Kidney (tissue), 14 donors: ENCODE data around the gene ADAT3. TPM values are rescaled to one million over a fixed set of nuclear protein-coding genes. Genes with fewer than 3 reads are reported as not detected.

ENCODE experiments used
- DNase-seq, 5 donors: peaks; one replicate each; pipeline ENCODE4 v3.0.0-alpha.2; 2013 to 2020
- FAIRE-seq: peaks from 2 replicates; lab custom pipeline; 2012; peaks lifted over from hg19 to GRCh38; lab: Jason Lieb, UNC
- H3K27ac ChIP-seq, 2 donors: one replicate each; pipeline ENCODE4 v1.7.0; 2013; ENCODE audit warnings: low read depth in 2 of 2, low read length in 2 of 2, inconsistent platforms in 1 of 2
- H3K27me3 ChIP-seq: one replicate; pipeline ENCODE4 v1.7.1; 2013; ENCODE audit warnings: low read length, inconsistent platforms; ENCODE audit not compliant: control insufficient read depth, insufficient read depth
- H3K36me3 ChIP-seq, 3 donors: one replicate each; pipeline versions ENCODE4 v1.7.0 to v1.7.1; 2013; ENCODE audit warnings: low read length in 3 of 3, control low read depth in 1 of 3, inconsistent platforms in 1 of 3; ENCODE audit not compliant: insufficient read depth in 3 of 3, control insufficient read depth in 2 of 3
- H3K4me1 ChIP-seq, 3 donors: one replicate each; pipeline versions ENCODE4 v1.7.0 to v1.7.1; 2013; ENCODE audit warnings: low read length in 3 of 3, inconsistent platforms in 1 of 3, low read depth in 1 of 3; ENCODE audit not compliant: control insufficient read depth in 2 of 3, insufficient read depth in 2 of 3
- H3K4me3 ChIP-seq, 3 donors: one replicate each; pipeline versions ENCODE4 v1.7.0 to v1.8.1; 2013; ENCODE audit warnings: low read length in 3 of 3, control low read depth in 1 of 3, inconsistent platforms in 1 of 3
- H3K9ac ChIP-seq, 3 donors: one replicate each; pipeline versions ENCODE4 v1.7.0 to v1.7.1; 2013; ENCODE audit warnings: low read length in 3 of 3, control low read depth in 1 of 3, inconsistent platforms in 1 of 3
- H3K9me3 ChIP-seq, 3 donors: one replicate each; pipeline versions ENCODE4 v1.7.0 to v1.7.1; 2013; ENCODE audit warnings: low read length in 3 of 3, control low read depth in 1 of 3, inconsistent platforms in 1 of 3; ENCODE audit not compliant: control insufficient read depth in 2 of 3, insufficient read depth in 1 of 3
- intact Hi-C: fragments of 100-400 bp; cut with DNase I; formaldehyde crosslinking; loops from one replicate; pipeline ENCODE4 v1.11.1; 2022
- polyA plus RNA-seq: library from polyadenylated mRNA; stranded (reverse); fragments of 350-450 nt; fragmentation: Illumina TruSeq; extraction: RNeasy Lipid Tissue Mini Kit (QIAGEN cat#74804); gene quantifications from one replicate; pipeline ENCODE4 v1.2.3, GENCODE V29; 2014; ENCODE audit warnings: low read depth, low replicate concordance; ENCODE audit not compliant: insufficient read depth
- total RNA-seq: library from RNA; stranded (reverse); fragmentation: NEBNext Ultra II Directional; extraction: Animal tissue kit (Norgen Biotek cat#: 25700); gene quantifications from one replicate; pipeline ENCODE4 v1.2.1, GENCODE V29; 2021
- TF ChIP-seq, protein P1 (sequence below): IDR thresholded peaks from 3 replicates; pipeline ENCODE4 v1.5.1; 2012; ENCODE audit warnings: mild to moderate bottlenecking, moderate library complexity, borderline replicate concordance; ENCODE audit not compliant: insufficient read depth; ENCODE audit errors: extremely low read depth
- donor health status: control.
- donor health status: control.
- donor health status: control.
- donor health status: control.
- donor health status: control.
- donor health status: DM: yes; HTN: yes; CAD: no.
- donor health status: Normal renal cell carcinoma (clear cell type).

ADAT3 gene
- total and polyA plus RNA-seq, 2 donors from 2014 or later, result 6.1 to 10.3 TPM

DNA sequence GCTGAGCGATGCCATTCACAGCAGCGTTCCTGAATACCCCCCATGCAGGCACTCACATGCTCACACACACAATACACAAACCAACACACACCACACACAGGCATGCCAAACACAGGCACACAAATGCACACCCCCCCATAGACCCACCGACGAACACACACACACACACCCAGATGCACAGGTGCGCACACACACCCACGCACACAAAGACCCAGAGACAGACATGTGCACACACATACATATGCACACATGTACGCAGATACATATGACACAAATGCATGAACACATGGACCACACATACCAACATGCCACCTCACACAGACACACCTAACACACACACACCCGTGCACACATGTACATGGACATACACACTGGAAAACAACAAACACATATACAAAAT lies 28.7 kb downstream of the ADAT3 start:
- no peak for DNase-seq
- intact Hi-C loops, result no loop called here
- Histone ChIP-seq H3K27ac (no peak overlapping the region), H3K9ac (no peak overlapping the region), H3K9me3 (no peaks in the 10 kb centered on the region), H3K4me1 (peaks cover 0 to 7% (median 6%) of the 10 kb centered on the region in 3 donors), H3K4me3 (no peak overlapping the region), H3K36me3 (no peaks in the 10 kb centered on the region), H3K27me3 (no peaks in the 10 kb centered on the region)
- FAIRE-seq, result no peak
- TF ChIP-seq, protein P1, sequence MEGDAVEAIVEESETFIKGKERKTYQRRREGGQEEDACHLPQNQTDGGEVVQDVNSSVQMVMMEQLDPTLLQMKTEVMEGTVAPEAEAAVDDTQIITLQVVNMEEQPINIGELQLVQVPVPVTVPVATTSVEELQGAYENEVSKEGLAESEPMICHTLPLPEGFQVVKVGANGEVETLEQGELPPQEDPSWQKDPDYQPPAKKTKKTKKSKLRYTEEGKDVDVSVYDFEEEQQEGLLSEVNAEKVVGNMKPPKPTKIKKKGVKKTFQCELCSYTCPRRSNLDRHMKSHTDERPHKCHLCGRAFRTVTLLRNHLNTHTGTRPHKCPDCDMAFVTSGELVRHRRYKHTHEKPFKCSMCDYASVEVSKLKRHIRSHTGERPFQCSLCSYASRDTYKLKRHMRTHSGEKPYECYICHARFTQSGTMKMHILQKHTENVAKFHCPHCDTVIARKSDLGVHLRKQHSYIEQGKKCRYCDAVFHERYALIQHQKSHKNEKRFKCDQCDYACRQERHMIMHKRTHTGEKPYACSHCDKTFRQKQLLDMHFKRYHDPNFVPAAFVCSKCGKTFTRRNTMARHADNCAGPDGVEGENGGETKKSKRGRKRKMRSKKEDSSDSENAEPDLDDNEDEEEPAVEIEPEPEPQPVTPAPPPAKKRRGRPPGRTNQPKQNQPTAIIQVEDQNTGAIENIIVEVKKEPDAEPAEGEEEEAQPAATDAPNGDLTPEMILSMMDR, result no peak

DNA sequence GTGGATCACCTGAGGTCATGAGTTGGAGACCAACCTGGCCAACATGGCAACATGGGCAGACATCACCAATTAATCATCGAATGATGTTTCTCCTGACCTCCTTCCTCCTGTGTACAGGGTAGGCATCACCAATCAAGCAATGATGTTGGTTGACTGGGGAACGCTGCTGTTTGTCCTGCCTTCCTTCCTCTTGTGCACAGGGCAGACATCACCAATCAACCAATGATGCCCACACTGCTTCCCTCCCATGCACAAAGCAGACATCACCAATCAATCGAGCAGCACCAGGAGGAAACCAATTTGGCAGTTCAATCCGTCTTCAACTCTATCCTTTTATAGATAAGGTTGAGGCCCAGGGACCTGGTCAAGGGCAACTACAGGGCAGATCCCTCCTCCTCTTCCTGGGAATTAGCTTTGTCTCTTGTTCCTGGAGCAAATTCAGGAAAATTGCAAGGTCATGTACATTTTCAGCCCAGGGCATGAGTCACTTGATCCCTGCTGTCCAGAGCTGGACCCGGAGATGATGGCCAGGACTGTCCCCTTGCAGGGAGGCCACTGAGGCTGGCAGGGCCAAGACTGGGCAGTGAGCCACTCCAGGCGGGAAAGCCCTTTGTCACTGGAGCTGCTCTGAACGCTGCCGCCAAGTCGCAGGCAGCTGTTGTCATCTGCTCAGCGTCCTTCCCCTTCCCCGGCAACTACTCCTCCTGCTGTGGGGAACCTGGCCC lies 30.4 kb downstream of the ADAT3 start:
- Histone ChIP-seq H3K9me3 (no peaks in the 10 kb centered on the region), H3K27me3 (no peaks in the 10 kb centered on the region), H3K4me1 (peaks cover 0 to 2% (median 0%) of the 10 kb centered on the region in 3 donors), H3K36me3 (no peaks in the 10 kb centered on the region), H3K4me3 (no peak overlapping the region), H3K9ac (no peak overlapping the region), H3K27ac (no peak overlapping the region)
- TF ChIP-seq, protein P1, result no peak
- DNase-seq (no peak), FAIRE-seq (no peak)
- intact Hi-C loops, result no loop called here

DNA sequence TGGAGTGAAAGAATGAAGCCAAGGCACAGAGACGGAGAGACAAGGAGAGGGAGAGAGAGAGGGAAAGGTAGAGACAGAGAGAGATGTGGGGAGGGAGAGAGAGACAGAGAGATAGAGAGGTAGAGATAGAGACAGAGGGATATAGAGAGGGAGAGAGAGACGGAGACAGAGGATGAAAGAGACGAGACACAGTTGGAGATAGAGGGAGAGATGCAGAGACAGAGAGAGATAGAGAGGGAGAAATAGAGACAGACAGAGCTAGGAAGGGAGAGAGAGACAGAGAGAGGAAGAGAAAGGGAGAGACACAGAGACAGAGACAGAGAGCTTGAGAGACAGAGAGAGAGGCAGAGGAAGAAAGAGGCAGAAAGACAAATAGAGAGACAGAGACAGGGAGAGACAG lies 31.2 kb downstream of the ADAT3 start:
- H3K9ac ChIP-seq, result no peak overlapping the region
- no peaks in the 10 kb centered on the region for H3K27me3 ChIP-seq
- H3K36me3 ChIP-seq, result no peaks in the 10 kb centered on the region
- H3K9me3 ChIP-seq, result no peaks in the 10 kb centered on the region
- no peak overlapping the region for H3K27ac ChIP-seq
- DNase-seq, result no peak
- H3K4me3 ChIP-seq, result no peak overlapping the region
- no peak for FAIRE-seq
- intact Hi-C loops, result no loop called here
- peaks cover 0 to 2% (median 0%) of the 10 kb centered on the region in 3 donors for H3K4me1 ChIP-seq
- TF ChIP-seq, protein P1, result no peak
